ENCODE measurements around the gene SORCS3. TPM values are rescaled to one million over a fixed set of nuclear protein-coding genes. Genes with fewer than 3 reads are reported as not detected.

SORCS3 gene
- total RNA-seq, 1 donor from 2014 or later = not detected

GRCh38 chr10:104648421-104648820 is 7.3 kb downstream of the SORCS3 start:
- TF ChIP-seq, protein P1, sequence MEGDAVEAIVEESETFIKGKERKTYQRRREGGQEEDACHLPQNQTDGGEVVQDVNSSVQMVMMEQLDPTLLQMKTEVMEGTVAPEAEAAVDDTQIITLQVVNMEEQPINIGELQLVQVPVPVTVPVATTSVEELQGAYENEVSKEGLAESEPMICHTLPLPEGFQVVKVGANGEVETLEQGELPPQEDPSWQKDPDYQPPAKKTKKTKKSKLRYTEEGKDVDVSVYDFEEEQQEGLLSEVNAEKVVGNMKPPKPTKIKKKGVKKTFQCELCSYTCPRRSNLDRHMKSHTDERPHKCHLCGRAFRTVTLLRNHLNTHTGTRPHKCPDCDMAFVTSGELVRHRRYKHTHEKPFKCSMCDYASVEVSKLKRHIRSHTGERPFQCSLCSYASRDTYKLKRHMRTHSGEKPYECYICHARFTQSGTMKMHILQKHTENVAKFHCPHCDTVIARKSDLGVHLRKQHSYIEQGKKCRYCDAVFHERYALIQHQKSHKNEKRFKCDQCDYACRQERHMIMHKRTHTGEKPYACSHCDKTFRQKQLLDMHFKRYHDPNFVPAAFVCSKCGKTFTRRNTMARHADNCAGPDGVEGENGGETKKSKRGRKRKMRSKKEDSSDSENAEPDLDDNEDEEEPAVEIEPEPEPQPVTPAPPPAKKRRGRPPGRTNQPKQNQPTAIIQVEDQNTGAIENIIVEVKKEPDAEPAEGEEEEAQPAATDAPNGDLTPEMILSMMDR (IDR thresholded peaks at IDR 0.05) = no peak
- H3K27me3 Mint-ChIP-seq (ENCODE audit: low read depth) = peaks cover 51% of the 10 kb centered on the region
- DNase-seq (ENCODE audit: low spot score) = no peak
- H3K4me1 Mint-ChIP-seq (ENCODE audit: low read depth) = no peaks in the 10 kb centered on the region
- H3K27ac Mint-ChIP-seq (ENCODE audit: unreplicated experiment) = no peak overlapping the region
- H3K9me3 Mint-ChIP-seq (ENCODE audit: low read depth) = no peaks in the 10 kb centered on the region
- no peak overlapping the region for H3K4me3 Mint-ChIP-seq (ENCODE audit: unreplicated experiment)
- no peaks in the 10 kb centered on the region for H3K36me3 Mint-ChIP-seq (ENCODE audit: low read depth)

- TF ChIP-seq, protein P1 (IDR thresholded peaks at IDR 0.05) = no peak
These were observed 9.0 kb downstream of the SORCS3 start for GRCh38 chr10:104650072-104650471.

DNA sequence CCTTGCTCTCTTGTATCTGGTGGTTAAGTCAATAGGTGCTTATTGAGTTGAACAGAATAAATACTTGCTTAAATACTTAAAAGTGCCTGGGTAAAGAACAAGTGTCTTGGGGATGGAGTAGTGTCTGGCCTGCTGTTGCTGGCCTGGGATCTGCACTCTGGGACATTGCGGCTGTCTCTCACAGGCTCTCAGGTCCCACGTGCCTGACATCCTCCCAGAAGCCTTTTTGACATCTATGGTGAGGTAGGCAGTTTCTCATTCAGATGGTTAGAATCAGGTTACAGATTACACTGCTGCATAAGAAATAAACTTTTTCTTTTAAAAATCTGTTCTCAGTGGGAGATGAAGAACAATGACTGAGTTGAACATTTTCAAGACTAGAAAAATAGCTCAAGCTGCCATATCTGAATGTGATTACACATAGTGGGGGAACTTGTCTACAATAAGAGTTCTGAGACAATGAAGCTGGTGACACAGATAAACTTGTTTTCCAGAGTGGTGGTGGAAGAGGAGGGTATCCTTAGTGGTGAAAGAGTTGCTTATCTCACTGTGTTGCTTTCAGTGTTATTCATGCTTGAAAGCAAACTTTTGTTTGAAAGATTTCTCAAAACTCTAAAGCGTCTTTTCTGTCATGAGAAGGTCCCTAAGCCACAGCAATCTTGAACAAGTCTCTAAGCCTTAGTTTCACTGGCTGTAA is 9.7 kb downstream of the SORCS3 start:
- DNase-seq (ENCODE audit: low spot score) = no peak
- Mint-ChIP-seq H3K36me3 (ENCODE audit: low read depth) (no peaks in the 10 kb centered on the region), H3K9me3 (ENCODE audit: low read depth) (no peaks in the 10 kb centered on the region), H3K27ac (ENCODE audit: unreplicated experiment) (no peak overlapping the region), H3K4me1 (ENCODE audit: low read depth) (no peaks in the 10 kb centered on the region), H3K4me3 (ENCODE audit: unreplicated experiment) (no peak overlapping the region), H3K27me3 (ENCODE audit: low read depth) (peaks cover 28% of the 10 kb centered on the region)
- TF ChIP-seq, protein P1 (IDR thresholded peaks at IDR 0.05) = no peak

More at GRCh38 chr10:104650072-104650471, 9.0 kb downstream of the SORCS3 start:
- Mint-ChIP-seq H3K27me3 (ENCODE audit: low read depth) (peaks cover 34% of the 10 kb centered on the region), H3K4me3 (ENCODE audit: unreplicated experiment) (no peak overlapping the region), H3K4me1 (ENCODE audit: low read depth) (no peaks in the 10 kb centered on the region), H3K9me3 (ENCODE audit: low read depth) (no peaks in the 10 kb centered on the region), H3K27ac (ENCODE audit: unreplicated experiment) (no peak overlapping the region), H3K36me3 (ENCODE audit: low read depth) (no peaks in the 10 kb centered on the region)
- DNase-seq (ENCODE audit: low spot score) = no peak

- TF ChIP-seq, protein P1 (IDR thresholded peaks at IDR 0.05) = no peak
- Mint-ChIP-seq H3K4me3 (ENCODE audit: unreplicated experiment) (no peak overlapping the region), H3K27me3 (ENCODE audit: low read depth) (peaks cover 7% of the 10 kb centered on the region)
These were observed 15.9 kb downstream of the SORCS3 start for GRCh38 chr10:104657036-104657435.

GRCh38 chr10:104657457-104657856 is 16.4 kb downstream of the SORCS3 start:
- H3K4me3 Mint-ChIP-seq (ENCODE audit: unreplicated experiment) = no peak overlapping the region
- TF ChIP-seq, protein P1 (IDR thresholded peaks at IDR 0.05) = no peak
- H3K27ac Mint-ChIP-seq (ENCODE audit: unreplicated experiment) = no peak overlapping the region
- no peaks in the 10 kb centered on the region for H3K36me3 Mint-ChIP-seq (ENCODE audit: low read depth)
- peaks cover 7% of the 10 kb centered on the region for H3K27me3 Mint-ChIP-seq (ENCODE audit: low read depth)
- no peak for DNase-seq (ENCODE audit: low spot score)
- no peaks in the 10 kb centered on the region for H3K9me3 Mint-ChIP-seq (ENCODE audit: low read depth)
- H3K4me1 Mint-ChIP-seq (ENCODE audit: low read depth) = no peaks in the 10 kb centered on the region

More at GRCh38 chr10:104657036-104657435, 15.9 kb downstream of the SORCS3 start:
- no peak for DNase-seq (ENCODE audit: low spot score)
- Mint-ChIP-seq H3K4me1 (ENCODE audit: low read depth) (no peaks in the 10 kb centered on the region), H3K9me3 (ENCODE audit: low read depth) (no peaks in the 10 kb centered on the region), H3K36me3 (ENCODE audit: low read depth) (no peaks in the 10 kb centered on the region), H3K27ac (ENCODE audit: unreplicated experiment) (no peak overlapping the region)
